Chondrocyte (in vitro differentiated cells): ENCODE measurements around the gene DNMT3A. TPM values are rescaled to one million over a fixed set of nuclear protein-coding genes. Genes with fewer than 3 reads are reported as not detected.

Experiments used
- DNase-seq: peaks from one replicate; pipeline ENCODE4 v3.0.0; 2021; ENCODE audit warnings: mixed read lengths, low spot score
- H3K27ac Mint-ChIP-seq: one replicate; pipeline ENCODE4 v1.8.0; 2021; ENCODE audit warnings: mild to moderate bottlenecking, moderate library complexity, mixed read lengths; ENCODE audit not compliant: unreplicated experiment
- H3K27me3 Mint-ChIP-seq: 2 replicates; pipeline ENCODE4 v1.8.0; 2021; ENCODE audit warnings: low read depth, mixed read lengths
- H3K36me3 Mint-ChIP-seq: 2 replicates; pipeline ENCODE4 v1.8.0; 2021; ENCODE audit warnings: low read depth, mixed read lengths
- H3K4me1 Mint-ChIP-seq: 2 replicates; pipeline ENCODE4 v1.8.0; 2021; ENCODE audit warnings: low read depth, mild to moderate bottlenecking, mixed read lengths
- H3K4me3 Mint-ChIP-seq: one replicate; pipeline ENCODE4 v1.8.0; 2021; ENCODE audit warnings: mild to moderate bottlenecking, moderate library complexity, mixed read lengths; ENCODE audit not compliant: unreplicated experiment
- H3K9me3 Mint-ChIP-seq: 2 replicates; pipeline ENCODE4 v1.8.0; 2021; ENCODE audit warnings: low read depth, mixed read lengths
- total RNA-seq: library from RNA; stranded (reverse); gene quantifications from 3 replicates; pipeline ENCODE4 v1.2.1, GENCODE V29; 2021
- TF ChIP-seq, protein P1 (sequence below): fragments of 200-600 bp; sonication (generic); IDR thresholded peaks from 2 replicates; pipeline ENCODE4 v1.5.0; 2021; ENCODE audit warnings: antibody characterized with exemption, mild to moderate bottlenecking, moderate library complexity

The DNMT3A gene
- total RNA-seq, 1 donor from 2014 or later = 43.9 TPM

DNA sequence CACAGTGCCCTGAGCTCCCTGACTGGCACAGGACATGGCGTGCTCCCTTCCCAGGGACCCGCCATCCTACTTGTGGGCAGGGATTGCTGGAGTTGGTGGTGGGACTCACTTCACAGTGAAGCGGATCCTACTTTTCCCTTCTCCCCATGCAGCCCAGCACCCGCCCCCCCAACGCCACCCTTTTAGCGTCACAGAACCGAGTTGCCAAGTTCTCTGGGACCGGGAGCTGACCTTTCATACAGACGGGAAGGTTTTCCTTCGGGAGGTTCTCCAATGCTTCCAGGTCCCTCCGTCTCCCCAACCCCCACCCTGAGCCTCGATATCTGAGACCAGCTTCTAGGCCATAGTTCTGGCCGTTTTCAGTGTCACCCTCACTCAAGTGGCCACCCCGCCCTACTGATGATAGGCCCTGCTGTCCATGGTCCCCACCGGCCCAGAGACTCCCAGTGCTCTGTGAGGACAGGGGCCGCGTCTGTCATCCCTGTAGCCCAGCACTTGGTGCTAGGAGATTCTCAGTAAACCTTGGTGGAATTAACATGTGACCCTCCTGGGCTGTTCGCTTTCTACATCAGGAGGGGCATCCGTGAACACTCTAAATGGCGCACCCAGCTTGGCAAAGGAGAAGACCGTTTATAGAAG is 1.6 kb upstream of the DNMT3A start:
- no peaks in the 10 kb centered on the region for H3K9me3 Mint-ChIP-seq
- TF ChIP-seq, protein P1, sequence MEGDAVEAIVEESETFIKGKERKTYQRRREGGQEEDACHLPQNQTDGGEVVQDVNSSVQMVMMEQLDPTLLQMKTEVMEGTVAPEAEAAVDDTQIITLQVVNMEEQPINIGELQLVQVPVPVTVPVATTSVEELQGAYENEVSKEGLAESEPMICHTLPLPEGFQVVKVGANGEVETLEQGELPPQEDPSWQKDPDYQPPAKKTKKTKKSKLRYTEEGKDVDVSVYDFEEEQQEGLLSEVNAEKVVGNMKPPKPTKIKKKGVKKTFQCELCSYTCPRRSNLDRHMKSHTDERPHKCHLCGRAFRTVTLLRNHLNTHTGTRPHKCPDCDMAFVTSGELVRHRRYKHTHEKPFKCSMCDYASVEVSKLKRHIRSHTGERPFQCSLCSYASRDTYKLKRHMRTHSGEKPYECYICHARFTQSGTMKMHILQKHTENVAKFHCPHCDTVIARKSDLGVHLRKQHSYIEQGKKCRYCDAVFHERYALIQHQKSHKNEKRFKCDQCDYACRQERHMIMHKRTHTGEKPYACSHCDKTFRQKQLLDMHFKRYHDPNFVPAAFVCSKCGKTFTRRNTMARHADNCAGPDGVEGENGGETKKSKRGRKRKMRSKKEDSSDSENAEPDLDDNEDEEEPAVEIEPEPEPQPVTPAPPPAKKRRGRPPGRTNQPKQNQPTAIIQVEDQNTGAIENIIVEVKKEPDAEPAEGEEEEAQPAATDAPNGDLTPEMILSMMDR = no peak
- H3K4me3 Mint-ChIP-seq = peak overlapping the region; percentile 6
- DNase-seq = no peak
- no peaks in the 10 kb centered on the region for H3K27me3 Mint-ChIP-seq
- H3K27ac Mint-ChIP-seq = no peak overlapping the region
- H3K36me3 Mint-ChIP-seq = no peaks in the 10 kb centered on the region
- peaks cover 6% of the 10 kb centered on the region for H3K4me1 Mint-ChIP-seq

DNA sequence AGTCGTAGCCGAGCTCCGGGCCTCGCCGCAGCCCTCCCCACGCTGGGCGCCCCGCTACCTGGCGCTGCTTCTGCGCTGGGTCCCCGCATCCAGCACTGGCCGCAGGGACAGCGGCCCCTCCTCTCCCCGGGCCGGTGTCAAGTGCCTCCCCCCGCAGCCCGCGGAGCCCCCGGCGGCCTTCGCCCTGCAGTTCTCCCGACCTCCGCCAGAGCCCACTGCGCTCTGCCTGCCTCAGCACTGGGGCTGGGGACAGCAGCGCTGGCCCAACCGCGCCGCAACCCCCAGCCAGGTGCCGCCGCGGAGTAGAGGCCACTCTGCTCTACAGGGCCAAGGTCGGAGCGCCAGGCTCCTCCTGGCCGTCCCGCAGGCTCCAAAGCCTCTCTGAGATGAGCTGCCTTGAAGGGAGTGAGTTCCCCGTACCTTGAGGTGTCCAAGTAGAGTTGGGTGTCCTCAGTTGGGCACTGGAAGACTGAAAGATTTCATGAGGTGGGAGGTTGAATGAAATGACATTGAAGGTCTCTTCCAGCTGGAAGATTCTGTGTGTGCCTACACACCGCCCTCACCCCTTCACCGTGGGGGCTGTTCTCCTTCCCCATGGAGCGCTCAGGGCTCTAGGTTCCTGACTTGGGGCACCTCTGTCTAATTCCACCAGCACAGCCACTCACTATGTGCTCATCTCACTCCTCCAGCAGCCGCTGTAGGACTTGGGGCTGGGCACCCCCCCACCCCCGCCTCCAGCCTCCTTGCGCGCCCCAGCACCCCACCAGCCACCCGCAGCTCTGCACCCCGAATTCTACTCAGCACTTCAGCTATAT is 854 bp upstream of the DNMT3A start:
- H3K9me3 Mint-ChIP-seq = no peaks in the 10 kb centered on the region
- H3K4me1 Mint-ChIP-seq = peaks cover 2% of the 10 kb centered on the region
- TF ChIP-seq, protein P1 = peak; percentile 93
- no peaks in the 10 kb centered on the region for H3K36me3 Mint-ChIP-seq
- H3K27ac Mint-ChIP-seq = peak overlapping the region; percentile 32
- H3K4me3 Mint-ChIP-seq = peak overlapping the region; percentile 66
- no peaks in the 10 kb centered on the region for H3K27me3 Mint-ChIP-seq
- DNase-seq = no peak

DNA sequence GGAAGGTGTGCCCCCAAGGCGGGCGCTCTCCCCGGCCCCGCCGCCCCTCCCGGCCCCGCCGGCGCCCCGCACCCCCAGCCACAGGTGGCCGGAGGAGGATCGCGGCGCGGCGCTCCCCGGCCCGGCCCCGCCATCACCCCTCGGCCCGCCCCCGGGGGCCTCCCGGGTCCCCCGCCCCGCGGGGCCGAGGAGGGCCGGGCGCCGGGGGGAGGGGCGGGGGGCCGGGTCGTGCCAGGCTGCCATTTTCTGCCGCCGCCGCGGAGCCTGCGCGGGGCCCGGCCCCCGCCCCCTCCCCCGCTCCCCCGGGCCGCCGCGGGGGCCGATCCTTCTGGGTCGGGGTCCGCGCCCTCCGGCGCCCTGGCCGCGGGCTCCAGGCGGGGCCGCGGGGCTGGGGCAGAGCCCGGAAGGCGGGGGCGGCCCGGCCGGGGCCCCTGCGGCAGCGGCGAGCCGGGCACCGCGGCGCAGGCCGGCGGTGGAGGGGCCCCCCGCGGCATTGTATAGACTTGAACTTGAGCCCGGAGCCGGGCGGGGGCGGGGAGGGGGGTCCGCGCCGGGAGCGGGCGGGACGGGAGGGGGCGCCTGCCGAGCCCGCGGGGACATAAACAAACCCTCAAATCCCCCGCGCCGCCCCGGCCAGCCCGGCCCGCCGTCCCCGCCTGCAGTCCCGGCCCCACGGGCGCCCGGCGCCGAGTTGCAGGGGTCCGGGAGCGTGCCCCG is 556 bp downstream of the DNMT3A start:
- no peak for DNase-seq
- Mint-ChIP-seq H3K4me1 (no peaks in the 10 kb centered on the region), H3K36me3 (no peaks in the 10 kb centered on the region), H3K4me3 (no peak overlapping the region), H3K9me3 (no peaks in the 10 kb centered on the region), H3K27ac (no peak overlapping the region), H3K27me3 (no peaks in the 10 kb centered on the region)
- TF ChIP-seq, protein P1 = no peak

DNA sequence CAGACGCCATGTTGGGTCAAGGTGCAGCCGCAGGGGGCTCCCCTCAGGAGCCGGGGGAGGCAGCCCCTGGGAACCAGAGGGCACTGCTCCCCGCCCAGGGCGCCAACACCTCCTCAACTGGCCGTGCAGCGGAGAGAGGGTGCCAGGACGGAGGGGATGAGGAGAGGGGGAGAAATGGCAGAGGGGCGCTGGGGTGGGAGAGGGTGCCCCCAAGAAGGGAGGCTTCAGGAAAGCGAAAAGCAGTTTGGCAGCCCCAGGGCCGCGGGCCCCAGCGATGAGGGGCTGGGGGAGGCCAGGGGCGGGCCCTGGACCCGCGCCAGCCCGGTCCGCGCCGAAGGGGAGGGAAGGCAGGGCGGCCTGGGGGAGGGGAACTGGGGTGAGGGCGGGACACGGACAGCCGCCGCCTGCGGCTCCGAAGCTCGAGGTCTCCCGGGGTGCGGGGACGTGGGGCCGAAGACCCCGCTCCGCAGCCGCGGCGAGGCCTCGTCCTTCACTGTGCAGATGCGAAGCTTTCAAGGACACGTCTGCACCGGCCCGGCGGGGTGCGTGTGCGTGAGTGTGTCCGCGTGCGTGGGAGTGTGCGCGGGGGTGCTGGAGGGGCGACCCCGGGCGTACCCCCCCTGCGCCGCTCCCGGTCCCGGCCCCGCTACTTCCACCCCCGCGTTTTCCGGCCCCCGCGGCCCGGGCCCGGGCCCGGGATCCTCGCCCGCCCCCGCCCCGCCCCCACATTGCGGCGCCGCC is 1.4 kb downstream of the DNMT3A start:
- Mint-ChIP-seq H3K36me3 (no peaks in the 10 kb centered on the region), H3K27ac (no peak overlapping the region), H3K9me3 (no peaks in the 10 kb centered on the region), H3K4me3 (peak overlapping the region; percentile 58), H3K27me3 (no peaks in the 10 kb centered on the region), H3K4me1 (no peaks in the 10 kb centered on the region)
- TF ChIP-seq, protein P1 = no peak
- no peak for DNase-seq

DNA sequence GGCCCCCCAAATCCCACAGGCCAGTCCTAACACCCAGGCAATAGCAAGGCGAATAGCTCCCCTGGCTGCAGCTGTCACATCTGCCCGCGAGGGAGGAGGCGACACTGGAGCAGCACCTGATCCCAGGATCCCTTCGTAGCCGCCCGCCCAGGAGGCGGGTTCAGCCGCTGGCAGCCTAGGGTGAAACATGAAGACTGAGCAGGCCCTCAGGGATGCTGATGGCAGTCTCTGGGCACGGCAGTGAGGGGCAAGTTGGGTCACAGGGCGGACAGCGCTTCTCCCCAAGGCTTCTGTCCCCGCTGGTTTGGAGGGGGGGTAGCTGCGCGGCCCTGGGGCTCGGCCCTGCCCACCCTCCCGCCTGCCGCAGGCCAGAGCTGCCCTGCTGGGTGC is 1.9 kb downstream of the DNMT3A start:
- no peaks in the 10 kb centered on the region for H3K9me3 Mint-ChIP-seq
- no peaks in the 10 kb centered on the region for H3K4me1 Mint-ChIP-seq
- TF ChIP-seq, protein P1 = no peak
- DNase-seq = no peak
- H3K36me3 Mint-ChIP-seq = no peaks in the 10 kb centered on the region
- H3K27ac Mint-ChIP-seq = no peak overlapping the region
- peak overlapping the region; percentile 54 for H3K4me3 Mint-ChIP-seq
- H3K27me3 Mint-ChIP-seq = no peaks in the 10 kb centered on the region
